ENCODE measurements around the gene CRELD1.

DNA sequence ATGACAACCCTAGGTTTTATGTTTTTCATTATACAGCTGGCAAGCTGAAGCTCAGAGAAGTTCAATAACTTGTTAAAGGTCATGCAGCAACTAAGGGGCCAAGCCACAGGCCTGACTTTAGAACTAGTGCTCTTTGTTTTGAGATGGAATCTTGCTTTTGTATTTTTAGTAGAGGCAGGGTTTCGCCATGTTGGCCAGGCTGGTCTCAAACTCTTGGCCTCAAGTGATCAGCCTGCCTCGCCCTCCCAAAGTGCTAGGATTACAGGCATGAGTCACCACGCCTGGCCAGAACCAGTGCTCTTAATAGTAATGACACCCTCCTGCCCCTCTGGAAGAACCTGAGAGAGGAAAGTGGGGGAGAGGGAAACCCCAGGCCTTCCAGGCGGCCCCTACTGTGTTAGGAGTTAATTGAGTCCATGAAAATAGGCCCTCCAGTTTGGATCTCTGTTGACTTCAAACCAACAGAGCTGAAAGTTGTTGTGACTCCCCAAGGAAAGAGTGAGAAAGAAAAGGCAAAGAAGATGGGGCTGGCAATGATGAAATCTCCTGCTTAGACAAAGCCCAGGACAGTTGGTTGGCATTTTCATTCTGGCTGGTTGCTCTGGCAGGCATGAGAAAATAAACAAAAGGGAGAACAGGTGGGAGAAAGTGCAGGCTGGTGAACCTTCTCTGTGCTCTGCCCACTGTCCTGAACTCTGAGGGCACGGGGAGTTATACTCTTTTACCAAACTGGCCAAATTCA is 22.1 kb downstream of the CRELD1 start:
- TF ChIP-seq POLR2A (IDR thresholded peaks at IDR 0.05; ENCODE audit: extremely low read depth, insufficient read length) (no peak), MYC (IDR thresholded peaks at IDR 0.05; ENCODE audit: low read depth, low read length) (no peak)
- TF ChIP-seq, protein P1, sequence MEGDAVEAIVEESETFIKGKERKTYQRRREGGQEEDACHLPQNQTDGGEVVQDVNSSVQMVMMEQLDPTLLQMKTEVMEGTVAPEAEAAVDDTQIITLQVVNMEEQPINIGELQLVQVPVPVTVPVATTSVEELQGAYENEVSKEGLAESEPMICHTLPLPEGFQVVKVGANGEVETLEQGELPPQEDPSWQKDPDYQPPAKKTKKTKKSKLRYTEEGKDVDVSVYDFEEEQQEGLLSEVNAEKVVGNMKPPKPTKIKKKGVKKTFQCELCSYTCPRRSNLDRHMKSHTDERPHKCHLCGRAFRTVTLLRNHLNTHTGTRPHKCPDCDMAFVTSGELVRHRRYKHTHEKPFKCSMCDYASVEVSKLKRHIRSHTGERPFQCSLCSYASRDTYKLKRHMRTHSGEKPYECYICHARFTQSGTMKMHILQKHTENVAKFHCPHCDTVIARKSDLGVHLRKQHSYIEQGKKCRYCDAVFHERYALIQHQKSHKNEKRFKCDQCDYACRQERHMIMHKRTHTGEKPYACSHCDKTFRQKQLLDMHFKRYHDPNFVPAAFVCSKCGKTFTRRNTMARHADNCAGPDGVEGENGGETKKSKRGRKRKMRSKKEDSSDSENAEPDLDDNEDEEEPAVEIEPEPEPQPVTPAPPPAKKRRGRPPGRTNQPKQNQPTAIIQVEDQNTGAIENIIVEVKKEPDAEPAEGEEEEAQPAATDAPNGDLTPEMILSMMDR (IDR thresholded peaks at IDR 0.05; ENCODE audit: low read depth, low read length) = no peak

Data from NB4 (cell line).